Measurements from ENCODE around the gene ACOT11.

Gene ACOT11

GRCh38 chr1:54595956-54596498 lies 48.0 kb downstream of the ACOT11 start:
- no peak for DNase-seq (ENCODE audit: low read depth in 1 of 2, low spot score in 1 of 2)
- TF ChIP-seq CTCF (IDR thresholded peaks at IDR 0.05; ENCODE audit: insufficient read depth, low read length) (no peak), SPI1 (IDR thresholded peaks at IDR 0.05; ENCODE audit: borderline replicate concordance, low read depth) (no peak), REST (IDR thresholded peaks at IDR 0.05; ENCODE audit: insufficient replicate concordance, low read depth) (no peak), POLR2AphosphoS5 (IDR thresholded peaks at IDR 0.05; ENCODE audit: low read depth) (no peak), GABPA (IDR thresholded peaks at IDR 0.05; ENCODE audit: low read depth) (no peak)
- Histone ChIP-seq H3K27ac (replicated peaks) (no peak overlapping the region), H3K4me3 (replicated peaks; ENCODE audit: insufficient read depth, low read length) (no peak overlapping the region), H3K27me3 (ENCODE audit: insufficient read depth, poor library complexity, severe bottlenecking) (no peaks in the 10 kb centered on the region)

GRCh38 chr1:54596756-54597155 lies 48.7 kb downstream of the ACOT11 start:
- Histone ChIP-seq H3K4me3 (replicated peaks; ENCODE audit: insufficient read depth, low read length) (no peak overlapping the region), H3K27me3 (ENCODE audit: insufficient read depth, poor library complexity, severe bottlenecking) (no peaks in the 10 kb centered on the region), H3K27ac (replicated peaks) (no peak overlapping the region)
- no peak for DNase-seq (ENCODE audit: low read depth in 1 of 2, low spot score in 1 of 2)
- TF ChIP-seq GABPA (IDR thresholded peaks at IDR 0.05; ENCODE audit: low read depth) = no peak
- TF ChIP-seq POLR2AphosphoS5 (IDR thresholded peaks at IDR 0.05; ENCODE audit: low read depth) = no peak
- TF ChIP-seq CTCF (IDR thresholded peaks at IDR 0.05; ENCODE audit: insufficient read depth, low read length) = no peak
- TF ChIP-seq SPI1 (IDR thresholded peaks at IDR 0.05; ENCODE audit: borderline replicate concordance, low read depth) = no peak
- no peak for TF ChIP-seq REST (IDR thresholded peaks at IDR 0.05; ENCODE audit: insufficient replicate concordance, low read depth)

- DNase-seq (ENCODE audit: low read depth in 1 of 2, low spot score in 1 of 2) = no peak
- Histone ChIP-seq H3K4me3 (replicated peaks; ENCODE audit: insufficient read depth, low read length) (no peak overlapping the region), H3K27ac (replicated peaks) (no peak overlapping the region), H3K27me3 (ENCODE audit: insufficient read depth, poor library complexity, severe bottlenecking) (no peaks in the 10 kb centered on the region)
- no peak for TF ChIP-seq POLR2AphosphoS5 (IDR thresholded peaks at IDR 0.05; ENCODE audit: low read depth)
- no peak for TF ChIP-seq REST (IDR thresholded peaks at IDR 0.05; ENCODE audit: insufficient replicate concordance, low read depth)
- no peak for TF ChIP-seq SPI1 (IDR thresholded peaks at IDR 0.05; ENCODE audit: borderline replicate concordance, low read depth)
These were observed 49.5 kb downstream of the ACOT11 start for GRCh38 chr1:54597455-54598030.

Measured in HL-60 (cell line).